Neural progenitor cell (in vitro differentiated cells): ENCODE measurements around the gene PCDHB11. TPM values are rescaled to one million over a fixed set of nuclear protein-coding genes. Genes with fewer than 3 reads are reported as not detected.
A peak's percentile ranks its signal among the peaks of the same experiment; 100 is the strongest.

Experiments
- DNase-seq: peaks from one replicate; pipeline ENCODE4 v3.0.0-alpha.2; 2016; ENCODE audit warnings: low spot score
- H2AFZ ChIP-seq: fragments of 200-600 bp; sonication (generic); replicated peaks from 2 replicates; pipeline ENCODE4 v1.6.1; 2016; ENCODE audit warnings: antibody characterized with exemption
- H3F3A ChIP-seq: fragments of 200-600 bp; sonication (generic); 2 replicates; pipeline ENCODE4 v1.6.1; 2016; ENCODE audit warnings: antibody characterized with exemption, low read depth
- H3K27ac ChIP-seq: fragments of 200-600 bp; sonication (generic); 2 replicates; pipeline ENCODE4 v1.5.1; 2016; ENCODE audit warnings: mild to moderate bottlenecking
- H3K27me3 ChIP-seq: fragments of 200-600 bp; sonication (generic); 2 replicates; pipeline ENCODE4 v1.6.1; 2016; ENCODE audit warnings: mild to moderate bottlenecking, moderate library complexity
- H3K36me3 ChIP-seq: fragments of 200-600 bp; sonication (generic); 2 replicates; pipeline ENCODE4 v1.5.1; 2016
- H3K4me1 ChIP-seq: fragments of 200-600 bp; sonication (generic); 2 replicates; pipeline ENCODE4 v1.6.1; 2016; ENCODE audit warnings: mixed run types
- H3K4me2 ChIP-seq: fragments of 200-600 bp; sonication (generic); 2 replicates; pipeline ENCODE4 v1.6.1; 2016
- H3K4me3 ChIP-seq: fragments of 200-600 bp; sonication (generic); 2 replicates; pipeline ENCODE4 v1.5.1; 2016
- H3K79me2 ChIP-seq: fragments of 200-600 bp; sonication (generic); 2 replicates; pipeline ENCODE4 v1.6.1; 2016; ENCODE audit warnings: low read depth
- H3K9ac ChIP-seq: fragments of 200-600 bp; sonication (generic); 2 replicates; pipeline ENCODE4 v1.6.1; 2016
- H3K9me3 ChIP-seq: fragments of 200-600 bp; sonication (generic); 2 replicates; pipeline ENCODE4 v1.5.1; 2016; ENCODE audit warnings: low read depth
- H4K20me1 ChIP-seq: fragments of 200-600 bp; sonication (generic); 2 replicates; pipeline ENCODE4 v1.6.1; 2016; ENCODE audit warnings: low read depth
- H3K27ac Mint-ChIP-seq: 3 replicates; pipeline ENCODE4 v1.8.0; 2021; ENCODE audit warnings: mixed read lengths
- H3K27me3 Mint-ChIP-seq: 2 replicates; pipeline ENCODE4 v1.8.0; 2022; ENCODE audit warnings: low read depth, mild to moderate bottlenecking, inconsistent platforms, moderate library complexity, mixed read lengths; ENCODE audit not compliant: insufficient read depth
- H3K36me3 Mint-ChIP-seq: 3 replicates; pipeline ENCODE4 v1.8.0; 2021; ENCODE audit warnings: mixed read lengths
- H3K4me1 Mint-ChIP-seq: 3 replicates; pipeline ENCODE4 v1.8.0; 2021; ENCODE audit warnings: mixed read lengths
- H3K4me3 Mint-ChIP-seq: 3 replicates; pipeline ENCODE4 v1.8.0; 2021; ENCODE audit warnings: mild to moderate bottlenecking, moderate library complexity, mixed read lengths
- H3K9me3 Mint-ChIP-seq: 3 replicates; pipeline ENCODE4 v1.8.0; 2020; ENCODE audit warnings: mixed read lengths
- CTCF ChIP-seq: fragments of 200-600 bp; sonication (generic); IDR thresholded peaks from 2 replicates; pipeline ENCODE4 v1.5.1; 2017; ENCODE audit warnings: antibody characterized with exemption, mild to moderate bottlenecking
- EZH2 ChIP-seq: fragments of 200-600 bp; sonication (generic); IDR thresholded peaks from 2 replicates; pipeline ENCODE4 v1.6.1; 2017; ENCODE audit warnings: antibody characterized with exemption, mild to moderate bottlenecking, moderate library complexity
- EZH2phosphoT487 ChIP-seq: fragments of 200-600 bp; sonication (generic); IDR thresholded peaks from 2 replicates; pipeline ENCODE4 v1.6.1; 2017; ENCODE audit warnings: antibody characterized with exemption
- total RNA-seq: library from RNA; depleted of rRNA; stranded (reverse); fragments of >200 nt; gene quantifications from 2 replicates; pipeline ENCODE4 v1.2.3, GENCODE V29; 2015; ENCODE audit warnings: low replicate concordance

Gene PCDHB11
- total RNA-seq, 1 donor from 2014 or later, result 3.8 TPM

- Mint-ChIP-seq H3K27me3 (peaks cover 2% of the 10 kb centered on the region), H3K4me3 (no peak overlapping the region), H3K9me3 (peaks cover 75% of the 10 kb centered on the region), H3K36me3 (peaks cover 18% of the 10 kb centered on the region), H3K27ac (no peak overlapping the region), H3K4me1 (peaks cover 10% of the 10 kb centered on the region)
- no peak for TF ChIP-seq EZH2phosphoT487
- no peak for TF ChIP-seq CTCF
- no peak for TF ChIP-seq EZH2
- peak; percentile 21 for DNase-seq
- H3K9ac ChIP-seq, result no peak overlapping the region
- no peak overlapping the region for H3K4me3 ChIP-seq
- H4K20me1 ChIP-seq, result no peaks in the 10 kb centered on the region
- no peaks in the 10 kb centered on the region for H3F3A ChIP-seq
- peaks cover 18% of the 10 kb centered on the region for H3K36me3 ChIP-seq
- no peak overlapping the region for H2AFZ ChIP-seq
- no peak overlapping the region for H3K4me2 ChIP-seq
- H3K4me1 ChIP-seq, result no peaks in the 10 kb centered on the region
- H3K27me3 ChIP-seq, result no peaks in the 10 kb centered on the region
- no peaks in the 10 kb centered on the region for H3K79me2 ChIP-seq
- peaks cover 29% of the 10 kb centered on the region for H3K9me3 ChIP-seq
- H3K27ac ChIP-seq, result no peak overlapping the region
Observed at GRCh38 chr5:141250576-141250975, 51.1 kb downstream of the PCDHB11 start.

Other genes starting within 250 kb of the PCDHB11 start
- gene PCDHAC2, start 233.2 kb upstream of the PCDHB11 start, total RNA-seq, result 1.9 and 2.5 TPM in 2 replicates
- gene PCDHB1, start 148.3 kb upstream of the PCDHB11 start, total RNA-seq, result 0.03 and 0.07 TPM in 2 replicates
- 34.2 and 48.4 TPM in 2 replicates for gene PCDHB2, start 105.0 kb upstream of the PCDHB11 start, total RNA-seq
- 5.6 and 6.7 TPM in 2 replicates for gene PCDHB3, start 99.2 kb upstream of the PCDHB11 start, total RNA-seq
- gene PCDHB4, start 77.8 kb upstream of the PCDHB11 start, total RNA-seq, result 1.9 and 2.3 TPM in 2 replicates
- gene PCDHB5, start 64.4 kb upstream of the PCDHB11 start, total RNA-seq, result 11.9 and 15.2 TPM in 2 replicates
- 0.90 and 1.5 TPM in 2 replicates for gene PCDHB6, start 49.6 kb upstream of the PCDHB11 start, total RNA-seq
- gene PCDHB7, start 27.0 kb upstream of the PCDHB11 start, total RNA-seq, result 0.21 and 0.90 TPM in 2 replicates
- gene PCDHB8, start 21.8 kb upstream of the PCDHB11 start, total RNA-seq, result 0.31 TPM in 1 of 2 replicates, not detected in the other
- gene PCDHB16, start 17.2 kb upstream of the PCDHB11 start, total RNA-seq, result 4.0 and 4.5 TPM in 2 replicates
- 3.1 and 4.6 TPM in 2 replicates for gene PCDHB9, start 12.5 kb upstream of the PCDHB11 start, total RNA-seq
- gene PCDHB10, start 7.3 kb upstream of the PCDHB11 start, total RNA-seq, result 9.3 and 10.4 TPM in 2 replicates
- gene PCDHB12, start 9.1 kb downstream of the PCDHB11 start, total RNA-seq, result 3.0 and 3.8 TPM in 2 replicates
- gene PCDHB13, start 14.3 kb downstream of the PCDHB11 start, total RNA-seq, result 2.4 and 3.0 TPM in 2 replicates
- 7.2 and 7.4 TPM in 2 replicates for gene PCDHB14, start 23.7 kb downstream of the PCDHB11 start, total RNA-seq
- gene PCDHB15, start 45.8 kb downstream of the PCDHB11 start, total RNA-seq, result 7.8 and 9.4 TPM in 2 replicates
- gene SLC25A2, start 104.4 kb downstream of the PCDHB11 start, total RNA-seq, result 0.22 and 0.96 TPM in 2 replicates
- 121 and 157 TPM in 2 replicates for gene TAF7, start 121.2 kb downstream of the PCDHB11 start, total RNA-seq
- gene PCDHGA1, start 130.9 kb downstream of the PCDHB11 start, total RNA-seq, result 1.0 and 1.5 TPM in 2 replicates
- gene PCDHGA2, start 139.1 kb downstream of the PCDHB11 start, total RNA-seq, result 0.37 and 0.71 TPM in 2 replicates
- gene PCDHGA3, start 144.2 kb downstream of the PCDHB11 start, total RNA-seq, result 0.34 and 0.54 TPM in 2 replicates
- 3.6 and 4.3 TPM in 2 replicates for gene PCDHGB1, start 150.5 kb downstream of the PCDHB11 start, total RNA-seq
- gene PCDHGA4, start 155.4 kb downstream of the PCDHB11 start, total RNA-seq, result 2.3 and 2.4 TPM in 2 replicates
- gene PCDHGB2, start 160.4 kb downstream of the PCDHB11 start, total RNA-seq, result 2.1 and 2.2 TPM in 2 replicates
- gene PCDHGA5, start 164.5 kb downstream of the PCDHB11 start, total RNA-seq, result 0.71 and 1.3 TPM in 2 replicates
- 0.74 and 0.95 TPM in 2 replicates for gene PCDHGB3, start 170.6 kb downstream of the PCDHB11 start, total RNA-seq
- gene PCDHGA6, start 174.3 kb downstream of the PCDHB11 start, total RNA-seq, result 0.77 and 1.4 TPM in 2 replicates
- 0.81 and 1.1 TPM in 2 replicates for gene PCDHGA7, start 183.1 kb downstream of the PCDHB11 start, total RNA-seq
- 10.4 and 14.9 TPM in 2 replicates for gene PCDHGB4, start 188.1 kb downstream of the PCDHB11 start, total RNA-seq
- 2.3 and 3.3 TPM in 2 replicates for gene PCDHGA8, start 193.0 kb downstream of the PCDHB11 start, total RNA-seq
- gene PCDHGB5, start 198.3 kb downstream of the PCDHB11 start, total RNA-seq, result 2.0 and 3.7 TPM in 2 replicates
- 0.97 and 2.2 TPM in 2 replicates for gene PCDHGA9, start 203.2 kb downstream of the PCDHB11 start, total RNA-seq
- 13.2 and 22.1 TPM in 2 replicates for gene PCDHGB6, start 208.4 kb downstream of the PCDHB11 start, total RNA-seq
- gene PCDHGA10, start 213.4 kb downstream of the PCDHB11 start, total RNA-seq, result 4.2 and 4.7 TPM in 2 replicates
- 21.1 and 23.9 TPM in 2 replicates for gene PCDHGB7, start 218.1 kb downstream of the PCDHB11 start, total RNA-seq
- 9.5 and 13.3 TPM in 2 replicates for gene PCDHGA11, start 221.4 kb downstream of the PCDHB11 start, total RNA-seq
- 0.79 and 2.2 TPM in 2 replicates for gene PCDHGA12, start 230.9 kb downstream of the PCDHB11 start, total RNA-seq